GM21447 (cell line): Measurements from ENCODE around the gene NID1.
"Not testable (repeated sequence)": the region's sequence is repeated elsewhere in the genome, so short reads cannot be mapped to it uniquely, and the experiment has no call there.

Experiments used
- ATAC-seq: cut with Tn5 transposase; IDR thresholded peaks from one replicate; pipeline ENCODE4 v1.9.1; 2021; ENCODE audit not compliant: unreplicated experiment

NID1 gene

GRCh38 chr1:235941876-235942624, 122.8 kb downstream of the NID1 start:
- ATAC-seq = no peak

- no peak for ATAC-seq
Measured at GRCh38 chr1:235940285-235940684, 124.6 kb downstream of the NID1 start.

GRCh38 chr1:235939480-235939775, 125.5 kb downstream of the NID1 start:
- no peak for ATAC-seq

GRCh38 chr1:235938709-235939479, 126.0 kb downstream of the NID1 start:
- ATAC-seq = peak; percentile 70

GRCh38 chr1:235937123-235937522, 127.8 kb downstream of the NID1 start:
- ATAC-seq = no peak

GRCh38 chr1:235935235-235936225, 129.4 kb downstream of the NID1 start:
- no peak for ATAC-seq

GRCh38 chr1:235933766-235934116, 131.1 kb downstream of the NID1 start:
- no peak for ATAC-seq

- ATAC-seq = no peak
Measured at GRCh38 chr1:235933017-235933765, 131.7 kb downstream of the NID1 start.

- ATAC-seq = peak; percentile 74
Measured at GRCh38 chr1:235932090-235932510, 132.8 kb downstream of the NID1 start.

GRCh38 chr1:235931171-235931738, 133.6 kb downstream of the NID1 start:
- no peak for ATAC-seq

- no peak for ATAC-seq
Measured at GRCh38 chr1:235930543-235930942, 134.3 kb downstream of the NID1 start.

GRCh38 chr1:235929216-235929615, 135.7 kb downstream of the NID1 start:
- no peak for ATAC-seq

GRCh38 chr1:235928197-235928596, 136.7 kb downstream of the NID1 start:
- no peak for ATAC-seq

GRCh38 chr1:235927551-235927950, 137.3 kb downstream of the NID1 start:
- ATAC-seq = not testable (repeated sequence)
